ENCODE results near the gene DPH1.

Gene DPH1

GRCh38 chr17:2085648-2085949 lies 55.6 kb downstream of the DPH1 start:
- Histone ChIP-seq H3K4me1 (ENCODE audit: insufficient read depth, insufficient read length) (peaks cover 14% of the 10 kb centered on the region), H3K9ac (ENCODE audit: insufficient read length, low read depth) (no peak overlapping the region), H3K27me3 (ENCODE audit: insufficient read depth, insufficient read length) (no peaks in the 10 kb centered on the region), H3K4me3 (ENCODE audit: insufficient read length, low read depth) (no peak overlapping the region), H3K9me3 (ENCODE audit: insufficient read depth, low read length) (no peaks in the 10 kb centered on the region), H3K36me3 (ENCODE audit: insufficient read depth, insufficient read length, low read length) (peaks cover 11% of the 10 kb centered on the region)
- TF ChIP-seq YY1 (IDR thresholded peaks at IDR 0.05; ENCODE audit: insufficient read depth, insufficient read length) (no peak), SUZ12 (IDR thresholded peaks at IDR 0.05; ENCODE audit: extremely low read depth, insufficient read depth, insufficient read length) (no peak), ZNF274 (IDR thresholded peaks at IDR 0.05; ENCODE audit: low read depth, low read length) (no peak)
- no peak for DNase-seq (ENCODE audit: low read depth, low spot score)

GRCh38 chr17:2086306-2086705 lies 56.4 kb downstream of the DPH1 start:
- Histone ChIP-seq H3K4me1 (ENCODE audit: insufficient read depth, insufficient read length) (peaks cover 17% of the 10 kb centered on the region), H3K9ac (ENCODE audit: insufficient read length, low read depth) (no peak overlapping the region)

GRCh38 chr17:2087597-2088211 lies 57.8 kb downstream of the DPH1 start:
- Histone ChIP-seq H3K9ac (ENCODE audit: insufficient read length, low read depth) (no peak overlapping the region), H3K9me3 (ENCODE audit: insufficient read depth, low read length) (no peaks in the 10 kb centered on the region), H3K4me3 (ENCODE audit: insufficient read length, low read depth) (no peak overlapping the region), H3K27me3 (ENCODE audit: insufficient read depth, insufficient read length) (no peaks in the 10 kb centered on the region), H3K4me1 (ENCODE audit: insufficient read depth, insufficient read length) (peaks cover 20% of the 10 kb centered on the region), H3K36me3 (ENCODE audit: insufficient read depth, insufficient read length, low read length) (peaks cover 2% of the 10 kb centered on the region)
- DNase-seq (ENCODE audit: low read depth, low spot score): no peak
- no peak for TF ChIP-seq SUZ12 (IDR thresholded peaks at IDR 0.05; ENCODE audit: extremely low read depth, insufficient read depth, insufficient read length)
- no peak for TF ChIP-seq YY1 (IDR thresholded peaks at IDR 0.05; ENCODE audit: insufficient read depth, insufficient read length)
- no peak for TF ChIP-seq ZNF274 (IDR thresholded peaks at IDR 0.05; ENCODE audit: low read depth, low read length)

More at GRCh38 chr17:2086306-2086705, 56.4 kb downstream of the DPH1 start:
- Histone ChIP-seq H3K4me3 (ENCODE audit: insufficient read length, low read depth) (no peak overlapping the region), H3K27me3 (ENCODE audit: insufficient read depth, insufficient read length) (no peaks in the 10 kb centered on the region), H3K36me3 (ENCODE audit: insufficient read depth, insufficient read length, low read length) (peaks cover 7% of the 10 kb centered on the region), H3K9me3 (ENCODE audit: insufficient read depth, low read length) (no peaks in the 10 kb centered on the region)
- TF ChIP-seq ZNF274 (IDR thresholded peaks at IDR 0.05; ENCODE audit: low read depth, low read length): no peak
- TF ChIP-seq SUZ12 (IDR thresholded peaks at IDR 0.05; ENCODE audit: extremely low read depth, insufficient read depth, insufficient read length): no peak
- TF ChIP-seq YY1 (IDR thresholded peaks at IDR 0.05; ENCODE audit: insufficient read depth, insufficient read length): no peak
- no peak for DNase-seq (ENCODE audit: low read depth, low spot score)

GRCh38 chr17:2089021-2089422 lies 59.1 kb downstream of the DPH1 start:
- Histone ChIP-seq H3K36me3 (ENCODE audit: insufficient read depth, insufficient read length, low read length) (no peaks in the 10 kb centered on the region), H3K9me3 (ENCODE audit: insufficient read depth, low read length) (no peaks in the 10 kb centered on the region), H3K27me3 (ENCODE audit: insufficient read depth, insufficient read length) (no peaks in the 10 kb centered on the region), H3K9ac (ENCODE audit: insufficient read length, low read depth) (no peak overlapping the region), H3K4me3 (ENCODE audit: insufficient read length, low read depth) (no peak overlapping the region), H3K4me1 (ENCODE audit: insufficient read depth, insufficient read length) (peaks cover 20% of the 10 kb centered on the region)
- no peak for DNase-seq (ENCODE audit: low read depth, low spot score)
- TF ChIP-seq SUZ12 (IDR thresholded peaks at IDR 0.05; ENCODE audit: extremely low read depth, insufficient read depth, insufficient read length) (no peak), ZNF274 (IDR thresholded peaks at IDR 0.05; ENCODE audit: low read depth, low read length) (no peak), YY1 (IDR thresholded peaks at IDR 0.05; ENCODE audit: insufficient read depth, insufficient read length) (no peak)

GRCh38 chr17:2090210-2090641 lies 60.3 kb downstream of the DPH1 start:
- no peak for DNase-seq (ENCODE audit: low read depth, low spot score)
- H3K27me3 ChIP-seq (ENCODE audit: insufficient read depth, insufficient read length): no peaks in the 10 kb centered on the region
- no peak overlapping the region for H3K9ac ChIP-seq (ENCODE audit: insufficient read length, low read depth)
- no peaks in the 10 kb centered on the region for H3K9me3 ChIP-seq (ENCODE audit: insufficient read depth, low read length)
- H3K36me3 ChIP-seq (ENCODE audit: insufficient read depth, insufficient read length, low read length): no peaks in the 10 kb centered on the region
- H3K4me3 ChIP-seq (ENCODE audit: insufficient read length, low read depth): no peak overlapping the region
- peaks cover 17% of the 10 kb centered on the region for H3K4me1 ChIP-seq (ENCODE audit: insufficient read depth, insufficient read length)
- no peak for TF ChIP-seq SUZ12 (IDR thresholded peaks at IDR 0.05; ENCODE audit: extremely low read depth, insufficient read depth, insufficient read length)
- no peak for TF ChIP-seq YY1 (IDR thresholded peaks at IDR 0.05; ENCODE audit: insufficient read depth, insufficient read length)
- no peak for TF ChIP-seq ZNF274 (IDR thresholded peaks at IDR 0.05; ENCODE audit: low read depth, low read length)

GRCh38 chr17:2090804-2091534 lies 61.0 kb downstream of the DPH1 start:
- TF ChIP-seq SUZ12 (IDR thresholded peaks at IDR 0.05; ENCODE audit: extremely low read depth, insufficient read depth, insufficient read length) (no peak), YY1 (IDR thresholded peaks at IDR 0.05; ENCODE audit: insufficient read depth, insufficient read length) (no peak), ZNF274 (IDR thresholded peaks at IDR 0.05; ENCODE audit: low read depth, low read length) (no peak)
- DNase-seq (ENCODE audit: low read depth, low spot score): peak; percentile 55
- Histone ChIP-seq H3K4me1 (ENCODE audit: insufficient read depth, insufficient read length) (peaks cover 14% of the 10 kb centered on the region), H3K9me3 (ENCODE audit: insufficient read depth, low read length) (no peaks in the 10 kb centered on the region), H3K9ac (ENCODE audit: insufficient read length, low read depth) (no peak overlapping the region), H3K27me3 (ENCODE audit: insufficient read depth, insufficient read length) (no peaks in the 10 kb centered on the region), H3K4me3 (ENCODE audit: insufficient read length, low read depth) (no peak overlapping the region), H3K36me3 (ENCODE audit: insufficient read depth, insufficient read length, low read length) (no peaks in the 10 kb centered on the region)

- H3K9ac ChIP-seq (ENCODE audit: insufficient read length, low read depth): no peak overlapping the region
- no peak for TF ChIP-seq YY1 (IDR thresholded peaks at IDR 0.05; ENCODE audit: insufficient read depth, insufficient read length)
- TF ChIP-seq ZNF274 (IDR thresholded peaks at IDR 0.05; ENCODE audit: low read depth, low read length): no peak
- TF ChIP-seq SUZ12 (IDR thresholded peaks at IDR 0.05; ENCODE audit: extremely low read depth, insufficient read depth, insufficient read length): no peak
- DNase-seq (ENCODE audit: low read depth, low spot score): no peak
- no peaks in the 10 kb centered on the region for H3K36me3 ChIP-seq (ENCODE audit: insufficient read depth, insufficient read length, low read length)
- no peak overlapping the region for H3K4me3 ChIP-seq (ENCODE audit: insufficient read length, low read depth)
- no peaks in the 10 kb centered on the region for H3K27me3 ChIP-seq (ENCODE audit: insufficient read depth, insufficient read length)
- H3K9me3 ChIP-seq (ENCODE audit: insufficient read depth, low read length): no peaks in the 10 kb centered on the region
- H3K4me1 ChIP-seq (ENCODE audit: insufficient read depth, insufficient read length): peaks cover 16% of the 10 kb centered on the region
These were observed 62.3 kb downstream of the DPH1 start for GRCh38 chr17:2092253-2092652.
